ES-I3 (cell line): ENCODE results near the gene SNUPN.
A peak's percentile ranks its signal among the peaks of the same experiment; 100 is the strongest.

ENCODE experiments used
- H3K36me3 ChIP-seq: 2 replicates; pipeline ENCODE4 v1.6.1; 2013; ENCODE audit warnings: mild to moderate bottlenecking, low read length, control low read depth, moderate library complexity; ENCODE audit not compliant: insufficient read depth
- H3K4me1 ChIP-seq: 2 replicates; pipeline ENCODE4 v1.6.1; 2013; ENCODE audit warnings: mild to moderate bottlenecking, control low read depth, low read length; ENCODE audit not compliant: insufficient read depth
- H3K9ac ChIP-seq: 2 replicates; pipeline ENCODE4 v1.6.1; 2013; ENCODE audit warnings: low read depth, mild to moderate bottlenecking, low read length, moderate library complexity
- H3K9me3 ChIP-seq: 2 replicates; pipeline ENCODE4 v1.6.1; 2013; ENCODE audit warnings: mild to moderate bottlenecking, low read length, moderate library complexity; ENCODE audit not compliant: control insufficient read depth, insufficient read depth

SNUPN gene

GRCh38 chr15:75625542-75626347 is at the start of gene SNUPN:
TSS of gene SNUPN (minus strand) at chr15:75625725. CDS start at chr15:75621051, 4,674 bp downstream.
- peak within 1 kb of the TSS; percentile 100 for H3K9ac ChIP-seq
- H3K9me3 ChIP-seq, result no peaks in the 10 kb centered on the region
- peaks cover 4% of the 10 kb centered on the region for H3K4me1 ChIP-seq
- no peaks in the 10 kb centered on the region for H3K36me3 ChIP-seq

GRCh38 chr15:75674366-75674765 is 48.8 kb upstream of the SNUPN start:
- no peaks in the 10 kb centered on the region for H3K9me3 ChIP-seq
- H3K9ac ChIP-seq, result no peak overlapping the region
- peaks cover 19% of the 10 kb centered on the region for H3K4me1 ChIP-seq
- H3K36me3 ChIP-seq, result no peaks in the 10 kb centered on the region

- H3K36me3 ChIP-seq, result no peaks in the 10 kb centered on the region
- no peaks in the 10 kb centered on the region for H3K9me3 ChIP-seq
- no peak overlapping the region for H3K9ac ChIP-seq
- peaks cover 19% of the 10 kb centered on the region for H3K4me1 ChIP-seq
Observed at GRCh38 chr15:75673426-75674235, 48.1 kb upstream of the SNUPN start.

- Histone ChIP-seq H3K9ac (no peak overlapping the region), H3K9me3 (no peaks in the 10 kb centered on the region), H3K4me1 (peaks cover 19% of the 10 kb centered on the region), H3K36me3 (no peaks in the 10 kb centered on the region)
Observed at GRCh38 chr15:75672646-75673425, 47.3 kb upstream of the SNUPN start.

GRCh38 chr15:75671730-75672602 is 46.4 kb upstream of the SNUPN start:
- Histone ChIP-seq H3K9me3 (no peaks in the 10 kb centered on the region), H3K36me3 (no peaks in the 10 kb centered on the region), H3K9ac (no peak overlapping the region), H3K4me1 (peaks cover 19% of the 10 kb centered on the region)

- Histone ChIP-seq H3K36me3 (no peaks in the 10 kb centered on the region; the same call in 1 of the 2 replicates), H3K9ac (no peak overlapping the region), H3K4me1 (peaks cover 23% of the 10 kb centered on the region)
Observed at GRCh38 chr15:75669879-75670212, 44.3 kb upstream of the SNUPN start.

GRCh38 chr15:75669191-75669878 is 43.8 kb upstream of the SNUPN start:
- H3K9ac ChIP-seq, result no peak overlapping the region
- H3K4me1 ChIP-seq, result peaks cover 23% of the 10 kb centered on the region
- no peaks in the 10 kb centered on the region; the same call in 1 of the 2 replicates for H3K36me3 ChIP-seq
- H3K9me3 ChIP-seq, result no peaks in the 10 kb centered on the region

More at GRCh38 chr15:75669879-75670212, 44.3 kb upstream of the SNUPN start:
- H3K9me3 ChIP-seq, result no peaks in the 10 kb centered on the region

GRCh38 chr15:75666823-75667501 is 41.4 kb upstream of the SNUPN start:
- H3K36me3 ChIP-seq, result no peaks in the 10 kb centered on the region; the same call in 1 of the 2 replicates
- peaks cover 8% of the 10 kb centered on the region; the same call in 1 of the 2 replicates for H3K4me1 ChIP-seq
- H3K9me3 ChIP-seq, result no peaks in the 10 kb centered on the region
- no peak overlapping the region for H3K9ac ChIP-seq

- Histone ChIP-seq H3K9me3 (no peaks in the 10 kb centered on the region), H3K4me1 (peaks cover 14% of the 10 kb centered on the region), H3K9ac (no peak overlapping the region), H3K36me3 (no peaks in the 10 kb centered on the region; the same call in none of the 2 replicates)
Observed at GRCh38 chr15:75663931-75664421, 38.5 kb upstream of the SNUPN start.

GRCh38 chr15:75662823-75663519 is 37.4 kb upstream of the SNUPN start:
- Histone ChIP-seq H3K4me1 (peaks cover 14% of the 10 kb centered on the region), H3K36me3 (no peaks in the 10 kb centered on the region; the same call in none of the 2 replicates), H3K9me3 (no peaks in the 10 kb centered on the region), H3K9ac (no peak overlapping the region)

GRCh38 chr15:75661756-75662140 is 36.2 kb upstream of the SNUPN start:
- Histone ChIP-seq H3K36me3 (no peaks in the 10 kb centered on the region; the same call in none of the 2 replicates), H3K4me1 (peaks cover 14% of the 10 kb centered on the region), H3K9ac (no peak overlapping the region), H3K9me3 (no peaks in the 10 kb centered on the region)

- Histone ChIP-seq H3K36me3 (no peaks in the 10 kb centered on the region; the same call in none of the 2 replicates), H3K4me1 (peaks cover 9% of the 10 kb centered on the region), H3K9me3 (no peaks in the 10 kb centered on the region), H3K9ac (no peak overlapping the region)
Observed at GRCh38 chr15:75661100-75661755, 35.7 kb upstream of the SNUPN start.
